MCF 10A (cell line): Measurements from ENCODE around the gene RAD50. TPM values are rescaled to one million over a fixed set of nuclear protein-coding genes. Genes with fewer than 3 reads are reported as not detected.

Experiments
- BruUV-seq: library from RNA; stranded (reverse); fragments of 400-500 nt; replicated peaks from 2 replicates; lab custom pipeline; 2021; lab: Mats Ljungman, UMichigan
- CTCF ChIA-PET: fragments of 300-600 bp; sonication (Branson Sonifier 250); formaldehyde crosslinking; extraction: SDS; loops from one replicate; lab custom pipeline; 2021; ENCODE audit warnings: antibody characterized with exemption, inconsistent platforms; lab: Yijun Ruan, JAX
- POLR2A ChIA-PET: fragments of 300-600, 350-650 bp; sonication (Branson Sonifier 250); formaldehyde crosslinking; extraction: SDS; loops from one replicate; lab custom pipeline; 2020; ENCODE audit warnings: antibody characterized with exemption, inconsistent platforms; lab: Yijun Ruan, JAX
- DNase-seq: peaks from one replicate; pipeline ENCODE4 v3.0.0-alpha.2; 2018; ENCODE audit not compliant: unreplicated experiment
- H3K27ac Mint-ChIP-seq: one replicate; pipeline ENCODE4 v1.8.0; 2022; ENCODE audit warnings: mild to moderate bottlenecking, low read depth, mixed read lengths; ENCODE audit not compliant: unreplicated experiment
- H3K27me3 Mint-ChIP-seq: one replicate; pipeline ENCODE4 v1.8.0; 2022; ENCODE audit warnings: mixed read lengths; ENCODE audit not compliant: insufficient read depth, unreplicated experiment
- H3K36me3 Mint-ChIP-seq: one replicate; pipeline ENCODE4 v1.8.0; 2022; ENCODE audit warnings: mild to moderate bottlenecking, moderate library complexity, mixed read lengths; ENCODE audit not compliant: insufficient read depth, unreplicated experiment
- H3K4me1 Mint-ChIP-seq: one replicate; pipeline ENCODE4 v1.8.0; 2022; ENCODE audit warnings: mixed read lengths; ENCODE audit not compliant: insufficient read depth, unreplicated experiment
- H3K4me3 Mint-ChIP-seq: one replicate; pipeline ENCODE4 v1.8.0; 2022; ENCODE audit warnings: mild to moderate bottlenecking, moderate library complexity, mixed read lengths; ENCODE audit not compliant: unreplicated experiment
- H3K9me3 Mint-ChIP-seq: one replicate; pipeline ENCODE4 v1.8.0; 2022; ENCODE audit warnings: mixed read lengths; ENCODE audit not compliant: unreplicated experiment
- intact Hi-C: fragments of 100-400 bp; cut with micrococcal nuclease; formaldehyde crosslinking; loops from 2 replicates; pipeline ENCODE4 v1.14.1; 2022
- total RNA-seq: library from RNA; stranded (reverse); gene quantifications from 2 replicates; pipeline ENCODE4 v1.2.3, GENCODE V29; 2022
- TF ChIP-seq, protein P1 (sequence below): fragments of 200-600 bp; IDR thresholded peaks from one replicate; pipeline ENCODE4 v1.8.0; 2022; ENCODE audit warnings: antibody characterized with exemption, mild to moderate bottlenecking; ENCODE audit not compliant: unreplicated experiment

The RAD50 gene
- total RNA-seq, 1 experiment from 2014 or later = 145 TPM

DNA sequence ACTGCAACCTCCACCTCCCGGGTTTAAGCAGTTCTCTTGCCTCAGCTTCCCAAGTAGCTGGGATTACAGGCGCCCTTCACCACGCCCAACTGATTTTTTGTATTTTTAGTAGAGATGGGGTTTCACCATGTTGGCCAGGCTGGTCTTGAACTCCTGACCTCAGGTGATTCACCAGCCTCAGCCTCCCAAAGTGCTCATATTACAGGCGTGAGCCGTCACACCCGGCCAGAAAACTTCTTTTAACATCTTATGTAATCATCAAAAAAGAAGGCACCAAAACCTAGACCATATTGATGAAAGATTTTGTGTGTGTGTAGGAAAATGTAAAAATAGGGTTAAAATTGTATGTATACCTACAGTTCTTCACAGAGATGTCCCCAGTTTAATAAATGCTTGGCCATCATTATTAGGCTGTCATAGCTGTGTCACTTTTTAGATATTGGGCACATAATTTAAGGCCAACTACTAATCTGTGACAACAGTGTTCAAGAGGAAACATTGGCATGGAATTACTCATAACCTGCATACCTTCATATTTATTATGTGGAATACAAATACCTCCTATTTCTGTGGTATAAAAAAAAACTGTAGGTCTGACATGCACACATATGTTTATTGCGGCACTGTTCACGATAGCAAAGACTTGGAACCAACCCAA is 44.4 kb downstream of the RAD50 start:
- no peak overlapping the region for H3K27ac Mint-ChIP-seq
- H3K36me3 Mint-ChIP-seq = peaks cover 87% of the 10 kb centered on the region

DNA sequence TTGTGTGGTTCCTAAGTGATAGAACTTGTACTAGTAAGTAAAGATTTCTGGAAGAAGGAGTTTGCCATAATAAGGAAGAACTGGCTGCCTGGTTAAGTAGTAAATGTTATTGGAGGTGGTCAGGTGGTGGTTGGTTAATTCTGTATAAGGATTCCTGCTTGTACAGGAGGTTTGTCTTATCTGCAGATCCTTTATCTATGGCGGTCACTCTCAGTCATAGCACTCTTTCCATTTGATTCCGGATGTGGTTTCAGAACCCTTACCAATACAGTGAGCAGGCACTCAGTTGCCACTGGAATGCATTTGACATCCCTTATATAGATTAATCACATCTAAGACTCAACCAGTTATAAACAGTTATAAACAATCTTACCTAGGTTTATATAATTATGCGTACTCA is 50.3 kb downstream of the RAD50 start:
- H3K4me3 Mint-ChIP-seq = no peak overlapping the region
- ChIA-PET POLR2A (interaction anchor here (1.2 kb wide), 2 partner anchors 11 kb away, joined by 3 to 7 read pairs; no protein-coding TSS in a partner anchor), CTCF (no interaction called here)
- BruUV-seq = no TSS peak
- peaks cover 93% of the 10 kb centered on the region for H3K36me3 Mint-ChIP-seq
- no peak overlapping the region for H3K27ac Mint-ChIP-seq
- H3K4me1 Mint-ChIP-seq = no peaks in the 10 kb centered on the region
- H3K27me3 Mint-ChIP-seq = no peaks in the 10 kb centered on the region
- intact Hi-C loops = no loop called here
- no peaks in the 10 kb centered on the region for H3K9me3 Mint-ChIP-seq
- TF ChIP-seq, protein P1, sequence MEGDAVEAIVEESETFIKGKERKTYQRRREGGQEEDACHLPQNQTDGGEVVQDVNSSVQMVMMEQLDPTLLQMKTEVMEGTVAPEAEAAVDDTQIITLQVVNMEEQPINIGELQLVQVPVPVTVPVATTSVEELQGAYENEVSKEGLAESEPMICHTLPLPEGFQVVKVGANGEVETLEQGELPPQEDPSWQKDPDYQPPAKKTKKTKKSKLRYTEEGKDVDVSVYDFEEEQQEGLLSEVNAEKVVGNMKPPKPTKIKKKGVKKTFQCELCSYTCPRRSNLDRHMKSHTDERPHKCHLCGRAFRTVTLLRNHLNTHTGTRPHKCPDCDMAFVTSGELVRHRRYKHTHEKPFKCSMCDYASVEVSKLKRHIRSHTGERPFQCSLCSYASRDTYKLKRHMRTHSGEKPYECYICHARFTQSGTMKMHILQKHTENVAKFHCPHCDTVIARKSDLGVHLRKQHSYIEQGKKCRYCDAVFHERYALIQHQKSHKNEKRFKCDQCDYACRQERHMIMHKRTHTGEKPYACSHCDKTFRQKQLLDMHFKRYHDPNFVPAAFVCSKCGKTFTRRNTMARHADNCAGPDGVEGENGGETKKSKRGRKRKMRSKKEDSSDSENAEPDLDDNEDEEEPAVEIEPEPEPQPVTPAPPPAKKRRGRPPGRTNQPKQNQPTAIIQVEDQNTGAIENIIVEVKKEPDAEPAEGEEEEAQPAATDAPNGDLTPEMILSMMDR = no peak
- DNase-seq = no peak

More for the DNA sequence above, 44.4 kb downstream of the RAD50 start:
- H3K9me3 Mint-ChIP-seq = no peaks in the 10 kb centered on the region
- no peaks in the 10 kb centered on the region for H3K27me3 Mint-ChIP-seq
- BruUV-seq = no TSS peak
- TF ChIP-seq, protein P1 = no peak
- peaks cover 7% of the 10 kb centered on the region for H3K4me1 Mint-ChIP-seq
- DNase-seq = peak; percentile 65
- no peak overlapping the region for H3K4me3 Mint-ChIP-seq
- POLR2A ChIA-PET = interaction anchor here (1.0 to 1.1 kb wide), 2 partner anchors 12 to 40 kb away, joined by 3 to 4 read pairs; no protein-coding TSS in a partner anchor
- CTCF ChIA-PET = interaction anchor here (0.6 kb wide), 1 partner anchor 220 kb away, joined by 4 read pairs; no protein-coding TSS in a partner anchor
- intact Hi-C loops = no loop called here

DNA sequence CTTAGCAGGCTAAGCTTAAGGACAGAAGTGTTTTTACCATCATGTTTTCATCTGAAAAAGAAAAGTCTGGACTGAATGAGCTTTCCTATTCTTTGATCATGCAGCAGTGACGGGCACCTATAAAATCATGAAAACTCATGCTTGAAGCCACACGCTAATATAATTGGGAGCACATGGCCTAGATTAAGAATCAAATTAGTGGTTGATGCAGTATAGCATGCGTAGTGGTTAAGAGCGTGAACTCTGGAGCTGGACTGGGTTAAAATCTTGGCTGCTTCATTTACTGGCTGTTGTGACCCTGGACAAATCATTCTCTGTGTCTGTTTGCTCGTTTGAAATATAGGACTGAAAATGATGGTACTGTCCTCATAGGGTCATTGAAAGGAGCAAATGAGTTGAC is 51.3 kb downstream of the RAD50 start:
- intact Hi-C loops = no loop called here
- Mint-ChIP-seq H3K9me3 (no peaks in the 10 kb centered on the region), H3K4me1 (no peaks in the 10 kb centered on the region), H3K36me3 (peaks cover 97% of the 10 kb centered on the region), H3K4me3 (no peak overlapping the region), H3K27me3 (no peaks in the 10 kb centered on the region), H3K27ac (no peak overlapping the region)
- no peak for DNase-seq
- no TSS peak for BruUV-seq
- TF ChIP-seq, protein P1 = no peak
- CTCF ChIA-PET = no interaction called here
- POLR2A ChIA-PET = interaction anchor here (1.0 kb wide), 1 partner anchor 20 kb away, joined by 3 read pairs; no protein-coding TSS in a partner anchor

DNA sequence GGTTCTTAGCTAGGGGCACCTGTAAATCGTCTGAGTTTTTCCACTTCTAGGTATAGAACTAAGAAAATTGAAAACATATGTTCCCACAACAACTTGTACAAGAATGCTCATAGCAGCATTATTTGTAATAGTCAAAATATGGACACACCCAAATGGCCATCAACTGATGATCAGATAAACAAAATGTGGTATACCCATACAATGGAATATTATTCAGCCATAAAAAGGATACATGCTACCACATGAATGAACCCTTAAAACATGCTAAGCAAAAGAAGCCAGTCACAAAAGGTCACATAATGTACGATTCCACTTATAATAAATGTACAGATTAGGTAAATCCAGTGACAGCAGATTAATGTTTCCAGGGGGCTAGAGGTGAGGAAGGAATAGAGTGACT is 55.2 kb downstream of the RAD50 start:
- Mint-ChIP-seq H3K27me3 (no peaks in the 10 kb centered on the region), H3K4me3 (no peak overlapping the region), H3K9me3 (no peaks in the 10 kb centered on the region), H3K27ac (peak overlapping the region; percentile 23), H3K4me1 (no peaks in the 10 kb centered on the region), H3K36me3 (peaks cover 97% of the 10 kb centered on the region)
- no peak for DNase-seq
- TF ChIP-seq, protein P1 = no peak
- intact Hi-C loops = no loop called here
- ChIA-PET POLR2A (interaction anchor here (0.7 to 0.9 kb wide), 2 partner anchors 13 to 408 kb away, joined by 3 read pairs; no protein-coding TSS in a partner anchor), CTCF (no interaction called here)
- BruUV-seq = no TSS peak
